Panc1 (cell line): Measurements from ENCODE around the gene LRMDA. TPM values are rescaled to one million over a fixed set of nuclear protein-coding genes. Genes with fewer than 3 reads are reported as not detected.

Experiments
- ATAC-seq: fragments of 200-7000 bp; cut with Tn5 transposase; 2 replicates; pipeline ENCODE4 v1.9.1; 2020; ENCODE audit warnings: mild to moderate bottlenecking, moderate library complexity
- BruUV-seq: library from RNA; stranded (reverse); fragments of 400-500 nt; replicated peaks from 2 replicates; lab custom pipeline; 2021; lab: Mats Ljungman, UMichigan
- CTCF ChIA-PET: fragments of 300-600 bp; sonication (Branson Sonifier 250); formaldehyde crosslinking; loops from one replicate; lab custom pipeline; 2022; ENCODE audit warnings: antibody characterized with exemption; lab: Charles Lee
- POLR2A ChIA-PET: fragments of 300-600 bp; sonication (Branson Sonifier 250); formaldehyde crosslinking; loops from one replicate; lab custom pipeline; 2022; ENCODE audit warnings: antibody characterized with exemption; lab: Charles Lee
- DNase-seq: peaks from one replicate; pipeline ENCODE4 v3.0.0-alpha.2; 2010; ENCODE audit warnings: low read depth, low spot score
- H3K27ac ChIP-seq: 2 replicates; pipeline ENCODE4 v1.5.1; 2011; ENCODE audit warnings: mild to moderate bottlenecking, low read length, inconsistent platforms
- H3K27me3 ChIP-seq: fragments of 200-500 bp; sonication (Bioruptor generic); 2 replicates; pipeline ENCODE4 v1.6.0; 2014; ENCODE audit warnings: low read length, inconsistent platforms; ENCODE audit not compliant: control insufficient read depth, insufficient read depth
- H3K36me3 ChIP-seq: fragments of 200-500 bp; sonication (Bioruptor generic); 2 replicates; pipeline ENCODE4 v1.5.1; 2014; ENCODE audit warnings: inconsistent platforms, mild to moderate bottlenecking, low read length, moderate library complexity; ENCODE audit not compliant: control insufficient read depth, insufficient read depth
- H3K4me1 ChIP-seq: 2 replicates; pipeline ENCODE4 v1.5.1; 2011; ENCODE audit warnings: inconsistent platforms, mild to moderate bottlenecking, low read length, moderate library complexity; ENCODE audit not compliant: control insufficient read depth, insufficient read depth
- H3K4me3 ChIP-seq, 2 experiments: 2 replicates each; pipeline ENCODE4 v1.5.1; 2011 to 2012; ENCODE audit warnings: low read depth in 2 of 2, low read length in 2 of 2, mild to moderate bottlenecking in 2 of 2, inconsistent platforms in 1 of 2, moderate library complexity in 1 of 2
- H3K9me3 ChIP-seq: fragments of 200-500 bp; sonication (Bioruptor generic); 2 replicates; pipeline ENCODE4 v1.5.1; 2014; ENCODE audit warnings: low read depth, mild to moderate bottlenecking, inconsistent platforms, low read length, moderate library complexity; ENCODE audit not compliant: control insufficient read depth, insufficient read depth
- POLR2AphosphoS5 ChIP-seq: IDR thresholded peaks from 2 replicates; pipeline ENCODE4 v1.6.1; 2012; ENCODE audit warnings: mild to moderate bottlenecking, low read depth, low read length, moderate library complexity
- SIN3A ChIP-seq: IDR thresholded peaks from 2 replicates; pipeline ENCODE4 v1.6.1; 2012; ENCODE audit warnings: low read depth, mild to moderate bottlenecking, low read length, moderate library complexity, borderline replicate concordance; ENCODE audit not compliant: insufficient read depth
- TCF7L2 ChIP-seq: IDR thresholded peaks from 2 replicates; pipeline ENCODE4 v1.6.1; 2011; ENCODE audit warnings: mild to moderate bottlenecking, low read depth, low read length, inconsistent platforms
- in situ Hi-C: cut with HindIII; loops from 2 replicates; pipeline ENCODE4 v1.10.0; 2016; ENCODE audit warnings: low sequenced_read_pairs, low pct_unique_long_range_greater_than_20kb
- intact Hi-C: fragments of 100-400 bp; cut with micrococcal nuclease; formaldehyde crosslinking; loops from one replicate; pipeline ENCODE4 v1.10.0; 2022; ENCODE audit not compliant: unreplicated experiment
- total RNA-seq: library from RNA; stranded (reverse); gene quantifications from one replicate; pipeline ENCODE4 v1.2.1, GENCODE V29; 2021; ENCODE audit not compliant: unreplicated experiment
- TF ChIP-seq, protein P1 (sequence below): fragments of 450-650 bp; IDR thresholded peaks from 2 replicates; pipeline ENCODE4 v1.5.1; 2017; ENCODE audit warnings: mild to moderate bottlenecking
- TF ChIP-seq, protein P2 (sequence below), 2 experiments: IDR thresholded peaks; 2 replicates each; pipeline ENCODE4 v1.6.1; 2011 to 2012; ENCODE audit warnings: low read depth in 2 of 2, control low read depth in 1 of 2, low read length in 1 of 2, mild to moderate bottlenecking in 1 of 2, moderate library complexity in 1 of 2; ENCODE audit not compliant: insufficient read depth in 1 of 2

LRMDA gene
- total RNA-seq, 1 experiment from 2014 or later = 1.2 TPM

DNA sequence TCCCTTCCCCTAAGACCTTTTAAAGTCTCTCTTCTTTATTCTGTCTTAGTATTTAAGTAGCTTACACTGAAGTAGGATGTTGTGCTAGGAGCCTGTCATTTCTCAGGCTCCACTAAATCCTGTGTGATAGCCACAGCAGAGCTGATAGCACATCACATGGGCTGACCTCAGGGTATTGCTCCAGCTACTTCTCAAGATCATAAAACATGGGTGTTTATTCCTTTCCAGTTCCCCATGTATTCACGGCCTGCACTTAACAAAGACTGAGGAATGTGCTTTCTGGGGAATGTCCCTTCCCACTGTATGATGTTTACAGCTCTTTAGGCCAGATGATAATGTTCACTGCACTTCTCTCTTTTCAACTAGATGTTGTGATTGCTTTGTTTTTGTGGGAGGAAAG lies 1119.4 kb downstream of the LRMDA start:
- no peaks in the 10 kb centered on the region for H3K9me3 ChIP-seq
- no peak overlapping the region for H3K4me3 ChIP-seq
- intact Hi-C loops = no loop called here
- peaks cover 11% of the 10 kb centered on the region for H3K27me3 ChIP-seq
- no peaks in the 10 kb centered on the region for H3K4me1 ChIP-seq
- BruUV-seq = no TSS peak
- POLR2A ChIA-PET = no interaction called here
- CTCF ChIA-PET = no interaction called here
- no peak for DNase-seq
- H3K27ac ChIP-seq = no peak overlapping the region
- TF ChIP-seq, protein P1, sequence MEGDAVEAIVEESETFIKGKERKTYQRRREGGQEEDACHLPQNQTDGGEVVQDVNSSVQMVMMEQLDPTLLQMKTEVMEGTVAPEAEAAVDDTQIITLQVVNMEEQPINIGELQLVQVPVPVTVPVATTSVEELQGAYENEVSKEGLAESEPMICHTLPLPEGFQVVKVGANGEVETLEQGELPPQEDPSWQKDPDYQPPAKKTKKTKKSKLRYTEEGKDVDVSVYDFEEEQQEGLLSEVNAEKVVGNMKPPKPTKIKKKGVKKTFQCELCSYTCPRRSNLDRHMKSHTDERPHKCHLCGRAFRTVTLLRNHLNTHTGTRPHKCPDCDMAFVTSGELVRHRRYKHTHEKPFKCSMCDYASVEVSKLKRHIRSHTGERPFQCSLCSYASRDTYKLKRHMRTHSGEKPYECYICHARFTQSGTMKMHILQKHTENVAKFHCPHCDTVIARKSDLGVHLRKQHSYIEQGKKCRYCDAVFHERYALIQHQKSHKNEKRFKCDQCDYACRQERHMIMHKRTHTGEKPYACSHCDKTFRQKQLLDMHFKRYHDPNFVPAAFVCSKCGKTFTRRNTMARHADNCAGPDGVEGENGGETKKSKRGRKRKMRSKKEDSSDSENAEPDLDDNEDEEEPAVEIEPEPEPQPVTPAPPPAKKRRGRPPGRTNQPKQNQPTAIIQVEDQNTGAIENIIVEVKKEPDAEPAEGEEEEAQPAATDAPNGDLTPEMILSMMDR = no peak
- TF ChIP-seq, protein P2, sequence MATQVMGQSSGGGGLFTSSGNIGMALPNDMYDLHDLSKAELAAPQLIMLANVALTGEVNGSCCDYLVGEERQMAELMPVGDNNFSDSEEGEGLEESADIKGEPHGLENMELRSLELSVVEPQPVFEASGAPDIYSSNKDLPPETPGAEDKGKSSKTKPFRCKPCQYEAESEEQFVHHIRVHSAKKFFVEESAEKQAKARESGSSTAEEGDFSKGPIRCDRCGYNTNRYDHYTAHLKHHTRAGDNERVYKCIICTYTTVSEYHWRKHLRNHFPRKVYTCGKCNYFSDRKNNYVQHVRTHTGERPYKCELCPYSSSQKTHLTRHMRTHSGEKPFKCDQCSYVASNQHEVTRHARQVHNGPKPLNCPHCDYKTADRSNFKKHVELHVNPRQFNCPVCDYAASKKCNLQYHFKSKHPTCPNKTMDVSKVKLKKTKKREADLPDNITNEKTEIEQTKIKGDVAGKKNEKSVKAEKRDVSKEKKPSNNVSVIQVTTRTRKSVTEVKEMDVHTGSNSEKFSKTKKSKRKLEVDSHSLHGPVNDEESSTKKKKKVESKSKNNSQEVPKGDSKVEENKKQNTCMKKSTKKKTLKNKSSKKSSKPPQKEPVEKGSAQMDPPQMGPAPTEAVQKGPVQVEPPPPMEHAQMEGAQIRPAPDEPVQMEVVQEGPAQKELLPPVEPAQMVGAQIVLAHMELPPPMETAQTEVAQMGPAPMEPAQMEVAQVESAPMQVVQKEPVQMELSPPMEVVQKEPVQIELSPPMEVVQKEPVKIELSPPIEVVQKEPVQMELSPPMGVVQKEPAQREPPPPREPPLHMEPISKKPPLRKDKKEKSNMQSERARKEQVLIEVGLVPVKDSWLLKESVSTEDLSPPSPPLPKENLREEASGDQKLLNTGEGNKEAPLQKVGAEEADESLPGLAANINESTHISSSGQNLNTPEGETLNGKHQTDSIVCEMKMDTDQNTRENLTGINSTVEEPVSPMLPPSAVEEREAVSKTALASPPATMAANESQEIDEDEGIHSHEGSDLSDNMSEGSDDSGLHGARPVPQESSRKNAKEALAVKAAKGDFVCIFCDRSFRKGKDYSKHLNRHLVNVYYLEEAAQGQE (IDR thresholded peaks at IDR 0.05; ENCODE audit: insufficient read depth in 1 of 2, low read depth in 2 of 2, low read length in 1 of 2) = no peak
- TF ChIP-seq TCF7L2 (no peak), SIN3A (no peak), POLR2AphosphoS5 (no peak)
- no peaks in the 10 kb centered on the region for H3K36me3 ChIP-seq
- no peak for ATAC-seq
- in situ Hi-C loops = no loop called here

DNA sequence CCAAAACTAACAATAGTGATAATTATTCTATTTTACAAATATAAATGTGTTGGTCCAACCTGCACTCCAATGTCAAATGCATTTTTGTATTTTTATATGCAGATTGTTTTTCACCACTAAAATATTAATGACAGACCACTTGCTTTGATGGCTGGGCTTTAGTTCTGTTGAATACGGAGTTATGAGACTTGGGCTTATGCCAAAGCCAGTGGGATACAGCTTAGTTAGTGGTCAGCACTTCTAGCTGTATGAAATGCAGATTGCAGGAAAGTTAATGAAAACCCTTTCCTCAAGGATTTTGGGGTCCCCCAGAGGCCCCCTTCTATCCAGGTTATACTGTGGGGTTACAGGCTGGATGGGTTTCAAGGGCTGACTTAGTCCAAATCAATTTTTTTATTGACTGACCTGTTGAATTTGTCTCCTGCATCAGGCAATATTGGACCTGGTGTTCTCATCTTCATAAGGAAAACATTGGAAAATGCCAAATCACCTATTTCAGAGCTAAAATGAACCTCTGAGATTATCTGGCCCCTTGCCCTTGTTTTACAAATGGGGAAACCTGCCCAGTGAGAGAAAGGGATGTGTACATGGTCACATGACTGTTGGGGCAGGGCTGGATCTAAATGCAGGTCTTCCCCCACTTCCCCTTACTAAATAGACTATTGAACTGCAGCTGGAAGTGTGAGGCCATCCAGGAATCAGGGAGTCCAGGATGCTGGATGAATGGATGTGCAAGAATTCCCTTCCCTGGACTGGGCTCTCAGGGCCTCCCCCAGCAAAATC lies 1120.9 kb downstream of the LRMDA start:
- no peak overlapping the region for H3K27ac ChIP-seq
- POLR2A ChIA-PET = no interaction called here

More for the DNA sequence above, 1120.9 kb downstream of the LRMDA start:
- in situ Hi-C loops (no loop called here), intact Hi-C loops (no loop called here)
- H3K9me3 ChIP-seq = no peaks in the 10 kb centered on the region
- no peaks in the 10 kb centered on the region for H3K4me1 ChIP-seq
- H3K36me3 ChIP-seq = no peaks in the 10 kb centered on the region
- peaks cover 11% of the 10 kb centered on the region for H3K27me3 ChIP-seq
- TF ChIP-seq, protein P1 = no peak
- TF ChIP-seq POLR2AphosphoS5 = no peak
- TF ChIP-seq, protein P2 (IDR thresholded peaks at IDR 0.05; ENCODE audit: insufficient read depth in 1 of 2, low read depth in 2 of 2, low read length in 1 of 2) = no peak
- TF ChIP-seq SIN3A = no peak
- no peak for TF ChIP-seq TCF7L2
- BruUV-seq = no TSS peak
- no peak overlapping the region for H3K4me3 ChIP-seq
- ATAC-seq (no peak), DNase-seq (no peak)
- CTCF ChIA-PET = no interaction called here
